H9 (cell line): ENCODE measurements around the gene CETN3. TPM values are rescaled to one million over a fixed set of nuclear protein-coding genes. Genes with fewer than 3 reads are reported as not detected.

Source experiments
- DNase-seq: peaks from one replicate; pipeline ENCODE4 v3.0.0-alpha.2; 2017
- H2AFZ ChIP-seq: one replicate; pipeline ENCODE4 v1.6.1; 2013; ENCODE audit warnings: mild to moderate bottlenecking, low read length, control low read depth, moderate library complexity
- H2AK5ac ChIP-seq: 2 replicates; pipeline ENCODE4 v1.6.1; 2013; ENCODE audit warnings: low read length, control low read depth, mixed read lengths; ENCODE audit not compliant: insufficient read length
- H2BK120ac ChIP-seq: one replicate; pipeline ENCODE4 v1.6.1; 2013; ENCODE audit warnings: low read depth, mild to moderate bottlenecking, low read length, control low read depth, inconsistent platforms; ENCODE audit not compliant: poor library complexity, severe bottlenecking
- H2BK12ac ChIP-seq: 2 replicates; pipeline ENCODE4 v1.6.1; 2013; ENCODE audit warnings: low read length, control low read depth, mixed read lengths, low read depth; ENCODE audit not compliant: insufficient read length
- H2BK15ac ChIP-seq: 2 replicates; pipeline ENCODE4 v1.6.1; 2013; ENCODE audit warnings: low read depth, low read length, control low read depth
- H2BK20ac ChIP-seq: one replicate; pipeline ENCODE4 v1.6.1; 2013; ENCODE audit warnings: low read depth, mild to moderate bottlenecking, low read length, control low read depth, inconsistent platforms; ENCODE audit not compliant: poor library complexity, severe bottlenecking
- H2BK5ac ChIP-seq: 2 replicates; pipeline ENCODE4 v1.6.1; 2013; ENCODE audit warnings: low read length, control low read depth, mixed read lengths; ENCODE audit not compliant: insufficient read length
- H3K14ac ChIP-seq: 2 replicates; pipeline ENCODE4 v1.6.1; 2013; ENCODE audit warnings: low read length, control low read depth; ENCODE audit not compliant: insufficient read depth
- H3K18ac ChIP-seq: 2 replicates; pipeline ENCODE4 v1.6.1; 2013; ENCODE audit warnings: low read depth, mild to moderate bottlenecking, mixed read lengths, low read length, control low read depth; ENCODE audit not compliant: insufficient read length
- H3K23ac ChIP-seq: 2 replicates; pipeline ENCODE4 v1.6.1; 2013; ENCODE audit warnings: low read length, control low read depth, mixed read lengths, low read depth; ENCODE audit not compliant: insufficient read length
- H3K23me2 ChIP-seq: 2 replicates; pipeline ENCODE4 v1.6.1; 2013; ENCODE audit warnings: low read depth, mild to moderate bottlenecking, mixed read lengths, low read length, control low read depth; ENCODE audit not compliant: insufficient read length, poor library complexity, severe bottlenecking
- H3K27ac ChIP-seq: 2 replicates; pipeline ENCODE4 v1.5.1; 2013; ENCODE audit warnings: low read length, control low read depth, mixed read lengths, low read depth; ENCODE audit not compliant: insufficient read length
- H3K27me3 ChIP-seq: 2 replicates; pipeline ENCODE4 v1.6.1; 2013; ENCODE audit warnings: low read length, control low read depth, inconsistent platforms; ENCODE audit not compliant: insufficient read depth
- H3K4ac ChIP-seq: 2 replicates; pipeline ENCODE4 v1.6.1; 2013; ENCODE audit warnings: low read depth, mild to moderate bottlenecking, control low read depth, inconsistent platforms, low read length, moderate library complexity
- H3K4me1 ChIP-seq: 2 replicates; pipeline ENCODE4 v1.6.1; 2013; ENCODE audit warnings: low read length, control low read depth, inconsistent platforms; ENCODE audit not compliant: insufficient read depth
- H3K4me2 ChIP-seq: 2 replicates; pipeline ENCODE4 v1.6.1; 2013; ENCODE audit warnings: low read length, control low read depth, mixed read lengths; ENCODE audit not compliant: insufficient read length, insufficient read depth
- H3K56ac ChIP-seq: 2 replicates; pipeline ENCODE4 v1.6.1; 2013; ENCODE audit warnings: low read depth, mild to moderate bottlenecking, mixed read lengths, low read length, control low read depth; ENCODE audit not compliant: insufficient read length
- H3K79me1 ChIP-seq: 2 replicates; pipeline ENCODE4 v1.6.1; 2013; ENCODE audit warnings: low read depth, mild to moderate bottlenecking, moderate library complexity, low read length, control low read depth, inconsistent platforms; ENCODE audit not compliant: insufficient read depth, poor library complexity, severe bottlenecking
- H3K79me2 ChIP-seq: 2 replicates; pipeline ENCODE4 v1.6.1; 2013; ENCODE audit warnings: low read length, control low read depth, inconsistent platforms; ENCODE audit not compliant: insufficient read depth
- H3K9ac ChIP-seq: 2 replicates; pipeline ENCODE4 v1.6.1; 2013; ENCODE audit warnings: low read length, control low read depth, mixed read lengths; ENCODE audit not compliant: insufficient read length; ENCODE audit errors: extremely low read depth
- H3K9me3 ChIP-seq: one replicate; pipeline ENCODE4 v1.6.1; 2013; ENCODE audit warnings: low read depth, low read length, inconsistent platforms; ENCODE audit not compliant: control insufficient read depth
- H3T11ph ChIP-seq: one replicate; pipeline ENCODE4 v1.6.1; 2013; ENCODE audit warnings: mild to moderate bottlenecking, low read length, control low read depth, inconsistent platforms
- H4K20me1 ChIP-seq: one replicate; pipeline ENCODE4 v1.6.1; 2013; ENCODE audit not compliant: control insufficient read depth, insufficient read length, insufficient read depth
- H4K5ac ChIP-seq: 2 replicates; pipeline ENCODE4 v1.6.1; 2013; ENCODE audit warnings: low read depth, mild to moderate bottlenecking, mixed read lengths, low read length, control low read depth; ENCODE audit not compliant: insufficient read length
- H4K8ac ChIP-seq: replicated peaks from 2 replicates; pipeline ENCODE4 v1.6.1; 2013; ENCODE audit warnings: low read length, control low read depth, mixed read lengths, low read depth; ENCODE audit not compliant: insufficient read length
- H4K91ac ChIP-seq: 2 replicates; pipeline ENCODE4 v1.6.1; 2013; ENCODE audit warnings: low read depth, mild to moderate bottlenecking, moderate library complexity, mixed read lengths, low read length, control low read depth; ENCODE audit not compliant: insufficient read length
- H3K27ac Mint-ChIP-seq, 3 experiments: 2 replicates in 2 of 3; 3 replicates in 1 of 3; pipeline ENCODE4 v1.8.0; 2020 to 2021; ENCODE audit warnings: mixed read lengths in 3 of 3, mild to moderate bottlenecking in 1 of 3, moderate library complexity in 1 of 3
- H3K27me3 Mint-ChIP-seq: 2 replicates; pipeline ENCODE4 v1.8.0; 2021; ENCODE audit warnings: low read depth, mild to moderate bottlenecking, moderate library complexity, mixed read lengths
- H3K36me3 Mint-ChIP-seq, 3 experiments: 2 replicates in 2 of 3; 3 replicates in 1 of 3; pipeline ENCODE4 v1.8.0; 2020 to 2021; ENCODE audit warnings: low read depth in 3 of 3, mixed read lengths in 3 of 3; ENCODE audit not compliant: insufficient read depth in 1 of 3
- H3K4me1 Mint-ChIP-seq, 2 experiments: 2 replicates each; pipeline ENCODE4 v1.8.0; 2020; ENCODE audit warnings: mixed read lengths in 2 of 2
- H3K4me3 Mint-ChIP-seq, 2 experiments: 2 replicates in 1 of 2; 3 replicates in 1 of 2; pipeline ENCODE4 v1.8.0; 2020 to 2021; ENCODE audit warnings: mild to moderate bottlenecking in 2 of 2, mixed read lengths in 2 of 2, moderate library complexity in 1 of 2
- H3K9me3 Mint-ChIP-seq, 2 experiments: 2 replicates in 1 of 2; 3 replicates in 1 of 2; pipeline ENCODE4 v1.8.0; 2020; ENCODE audit warnings: mild to moderate bottlenecking in 2 of 2, mixed read lengths in 2 of 2, moderate library complexity in 1 of 2
- WGBS: extraction: QIAGEN DNeasy Blood & Tissue Kit; methylation state at CpG from one replicate; pipeline ENCODE4 v1.1.7; 2013; ENCODE audit warnings: missing lambda C conversion rate, low lambda C conversion rate, mixed read lengths; ENCODE audit not compliant: insufficient read length; ENCODE audit errors: extremely low coverage; 5-methylcytosine and 5-hydroxymethylcytosine counted together
- long read RNA-seq: library from polyadenylated mRNA; unstranded; transcript quantifications from one replicate; pipeline ENCODE4 v2.0.0, GENCODE V29; 2020
- total RNA-seq: library from RNA; stranded (reverse); gene quantifications from 2 replicates; pipeline ENCODE4 v1.2.1, GENCODE V29; 2021
- TF ChIP-seq, protein P1 (sequence below): fragments of 200-600 bp; sonication (generic); conservative IDR thresholded peaks from 3 replicates; pipeline ENCODE4 v1.8.0; 2021; ENCODE audit warnings: antibody characterized with exemption, mild to moderate bottlenecking

The CETN3 gene
- 31.1 and 36.3 TPM in 2 replicates for total RNA-seq
- long read RNA-seq, transcript CETN3-201 (5 exons, 2,432 nt) = major isoform, 26 of 33 reads
- long read RNA-seq, partial matches to known transcripts = 3 of 33 reads
- long read RNA-seq, other reads (novel, unspliced or antisense) = 3 of 33 reads

DNA sequence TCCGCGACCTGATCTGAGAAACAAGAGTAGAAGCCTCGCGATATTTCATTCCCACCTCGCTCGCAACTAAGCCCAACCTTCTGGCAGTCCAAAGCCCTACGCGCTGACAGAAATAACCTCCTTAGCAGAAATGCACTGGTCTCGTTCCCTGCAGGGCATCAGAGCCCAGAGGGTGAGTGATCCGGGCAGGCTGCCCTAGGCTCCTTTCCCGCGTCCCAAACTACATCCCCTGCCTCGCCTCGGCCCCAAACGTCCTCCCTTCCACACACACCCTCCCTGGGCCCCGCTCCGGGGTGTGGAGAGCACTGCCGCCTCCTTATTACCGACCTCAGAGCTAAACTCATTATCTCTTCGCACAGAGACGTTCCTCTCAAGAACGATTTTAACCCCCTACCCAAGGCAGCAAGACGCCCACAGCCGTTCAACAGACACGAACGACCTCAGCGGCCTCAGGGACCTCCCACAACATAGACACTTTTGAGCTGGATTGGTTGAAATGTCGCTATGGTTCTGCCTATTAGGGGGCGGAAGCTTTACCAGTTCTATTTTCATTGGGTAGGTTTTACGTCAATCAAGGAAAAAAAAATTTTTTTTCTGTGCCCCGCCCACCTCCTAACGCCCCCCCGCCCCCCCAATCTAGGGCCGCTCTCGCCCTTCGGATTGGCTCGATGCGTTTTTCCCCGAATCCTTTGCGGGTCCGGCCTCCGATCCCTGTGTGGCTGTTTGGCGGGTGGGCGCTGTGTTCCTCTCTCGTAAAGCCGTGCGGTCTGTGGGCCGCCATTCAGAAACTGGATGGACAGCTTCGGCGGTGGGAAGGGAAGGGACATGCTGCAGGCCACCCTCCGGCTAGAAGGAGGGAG is at the start of gene CETN3:
Gene CETN3, minus strand, starts transcription at position 439 of the 860 bp plus-strand sequence. Its CDS starts 95 bp downstream, at position 344.
- Histone ChIP-seq H2BK5ac (peak within 1 kb of the TSS; percentile 93), H2BK20ac (no peak within 1 kb of the TSS), H2BK120ac (no peak within 1 kb of the TSS), H2BK15ac (no peak within 1 kb of the TSS), H3K9ac (peak within 1 kb of the TSS; percentile 99), H3K23ac (no peak within 1 kb of the TSS), H3K79me1 (no peaks in the 10 kb centered on the region), H3K27me3 (no peaks in the 10 kb centered on the region), H3K4ac (no peak within 1 kb of the TSS; the same call in 1 of the 2 replicates), H2AK5ac (no peak within 1 kb of the TSS), H4K5ac (peak within 1 kb of the TSS; percentile 77), H3K18ac (peak within 1 kb of the TSS; percentile 94), H3K14ac (peak within 1 kb of the TSS; percentile 89), H4K91ac (no peak within 1 kb of the TSS), H3K9me3 (no peaks in the 10 kb centered on the region), H3K27ac (peak within 1 kb of the TSS; percentile 69), H3K23me2 (peaks cover 10% of the 10 kb centered on the region), H4K8ac (no peak within 1 kb of the TSS), H2AFZ (peak within 1 kb of the TSS; percentile 22), H3K56ac (peak within 1 kb of the TSS; percentile 5), H3K4me1 (no peaks in the 10 kb centered on the region), H3K4me2 (peak within 1 kb of the TSS; percentile 99), H2BK12ac (no peak within 1 kb of the TSS), H4K20me1 (no peaks in the 10 kb centered on the region), H3T11ph (peak within 1 kb of the TSS; percentile 19), H3K79me2 (no peaks in the 10 kb centered on the region; the same call in 1 of the 2 replicates)
- no peak within 1 kb of the TSS for H3K4me3 Mint-ChIP-seq
- H3K27ac Mint-ChIP-seq = no peak within 1 kb of the TSS
- H3K27me3 Mint-ChIP-seq = no peaks in the 10 kb centered on the region
- no CpG with 5 or more reads among the region's 51 CpGs for WGBS
- H3K36me3 Mint-ChIP-seq = peaks cover 5 to 27% (median 6%) of the 10 kb centered on the region in 3 experiments; a peak in 6 of 7 replicates
- H3K4me1 Mint-ChIP-seq = peaks cover 16 to 18% of the 10 kb centered on the region in 2 experiments
- TF ChIP-seq, protein P1, sequence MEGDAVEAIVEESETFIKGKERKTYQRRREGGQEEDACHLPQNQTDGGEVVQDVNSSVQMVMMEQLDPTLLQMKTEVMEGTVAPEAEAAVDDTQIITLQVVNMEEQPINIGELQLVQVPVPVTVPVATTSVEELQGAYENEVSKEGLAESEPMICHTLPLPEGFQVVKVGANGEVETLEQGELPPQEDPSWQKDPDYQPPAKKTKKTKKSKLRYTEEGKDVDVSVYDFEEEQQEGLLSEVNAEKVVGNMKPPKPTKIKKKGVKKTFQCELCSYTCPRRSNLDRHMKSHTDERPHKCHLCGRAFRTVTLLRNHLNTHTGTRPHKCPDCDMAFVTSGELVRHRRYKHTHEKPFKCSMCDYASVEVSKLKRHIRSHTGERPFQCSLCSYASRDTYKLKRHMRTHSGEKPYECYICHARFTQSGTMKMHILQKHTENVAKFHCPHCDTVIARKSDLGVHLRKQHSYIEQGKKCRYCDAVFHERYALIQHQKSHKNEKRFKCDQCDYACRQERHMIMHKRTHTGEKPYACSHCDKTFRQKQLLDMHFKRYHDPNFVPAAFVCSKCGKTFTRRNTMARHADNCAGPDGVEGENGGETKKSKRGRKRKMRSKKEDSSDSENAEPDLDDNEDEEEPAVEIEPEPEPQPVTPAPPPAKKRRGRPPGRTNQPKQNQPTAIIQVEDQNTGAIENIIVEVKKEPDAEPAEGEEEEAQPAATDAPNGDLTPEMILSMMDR = no peak
- DNase-seq = peak; percentile 96
- H3K9me3 Mint-ChIP-seq = no peaks in the 10 kb centered on the region; a peak in 1 of 5 replicates
